ENCODE data around the gene CCDC24.

- TF ChIP-seq POLR2A (IDR thresholded peaks at IDR 0.05) (no peak), CTCF (IDR thresholded peaks at IDR 0.05) (no peak)
Measured at GRCh38 chr1:43968348-43968948, 23.0 kb upstream of the CCDC24 start.
